Retinal pigment epithelial cell (primary cell): ENCODE measurements around the gene TAB2.

ENCODE experiments used
- DNase-seq: peaks from one replicate; pipeline ENCODE4 v3.0.0-alpha.2; 2010; ENCODE audit warnings: low read depth
- H3K4me3 ChIP-seq: 2 replicates; pipeline ENCODE4 v1.5.1; 2011; ENCODE audit warnings: mild to moderate bottlenecking, low read length, control low read depth, moderate library complexity
- CTCF ChIP-seq: conservative IDR thresholded peaks from 2 replicates; pipeline ENCODE4 v1.5.1; 2011; ENCODE audit warnings: low read depth, low read length, control low read depth, inconsistent platforms

TAB2 gene

GRCh38 chr6:149356081-149356750 is 38.7 kb downstream of the TAB2 start:
- TF ChIP-seq CTCF, result no peak
- H3K4me3 ChIP-seq, result no peak overlapping the region

GRCh38 chr6:149357726-149358538 is 40.4 kb downstream of the TAB2 start:
- no peak for TF ChIP-seq CTCF
- H3K4me3 ChIP-seq, result no peak overlapping the region
- DNase-seq, result no peak

More at GRCh38 chr6:149356081-149356750, 38.7 kb downstream of the TAB2 start:
- no peak for DNase-seq

GRCh38 chr6:149359440-149359839 is 41.9 kb downstream of the TAB2 start:
- no peak for TF ChIP-seq CTCF
- H3K4me3 ChIP-seq, result no peak overlapping the region
- no peak for DNase-seq

GRCh38 chr6:149360536-149360935 is 43.0 kb downstream of the TAB2 start:
- no peak overlapping the region for H3K4me3 ChIP-seq
- no peak for DNase-seq
- TF ChIP-seq CTCF, result no peak

GRCh38 chr6:149362289-149362688 is 44.8 kb downstream of the TAB2 start:
- no peak for TF ChIP-seq CTCF
- no peak for DNase-seq
- H3K4me3 ChIP-seq, result no peak overlapping the region

GRCh38 chr6:149363154-149363553 is 45.6 kb downstream of the TAB2 start:
- DNase-seq, result no peak
- no peak overlapping the region for H3K4me3 ChIP-seq
- TF ChIP-seq CTCF, result no peak

GRCh38 chr6:149364557-149364956 is 47.0 kb downstream of the TAB2 start:
- no peak for DNase-seq
- H3K4me3 ChIP-seq, result no peak overlapping the region
- TF ChIP-seq CTCF, result no peak
